ENCODE results near the gene SUN2.

Gene SUN2

DNA sequence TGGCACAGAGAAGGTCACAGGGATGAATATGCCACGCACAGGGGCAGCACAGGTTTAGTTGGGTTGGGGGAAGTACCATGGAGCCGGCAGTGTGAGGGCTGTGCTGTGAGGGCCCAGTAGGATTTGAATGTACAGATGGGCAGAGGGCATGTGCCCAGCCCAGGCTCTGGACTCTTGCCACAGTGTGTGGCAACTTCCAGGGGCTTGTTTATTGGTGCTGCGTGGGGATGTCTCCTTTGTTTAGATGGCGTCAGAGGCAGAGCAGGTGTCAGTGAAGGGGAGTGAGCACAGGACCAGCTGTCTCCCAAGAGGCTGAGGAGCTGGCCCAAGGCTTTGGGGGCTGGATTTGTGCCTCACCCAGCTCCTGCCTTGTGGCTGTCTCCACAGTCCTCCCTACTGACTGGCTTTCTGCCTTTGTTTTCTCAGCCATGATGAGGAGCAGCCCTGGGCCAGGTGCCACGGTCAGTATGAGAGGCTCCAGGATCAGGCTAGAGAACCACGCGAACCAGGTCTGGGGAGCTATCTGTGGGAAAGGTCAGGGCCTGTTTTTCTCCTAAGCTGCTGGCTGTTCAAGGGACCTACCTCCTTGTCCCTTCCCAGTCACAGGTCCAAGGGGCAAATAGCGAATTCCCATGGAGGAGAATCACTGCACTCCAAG lies 21.9 kb downstream of the SUN2 start:
- no peak for DNase-seq

DNA sequence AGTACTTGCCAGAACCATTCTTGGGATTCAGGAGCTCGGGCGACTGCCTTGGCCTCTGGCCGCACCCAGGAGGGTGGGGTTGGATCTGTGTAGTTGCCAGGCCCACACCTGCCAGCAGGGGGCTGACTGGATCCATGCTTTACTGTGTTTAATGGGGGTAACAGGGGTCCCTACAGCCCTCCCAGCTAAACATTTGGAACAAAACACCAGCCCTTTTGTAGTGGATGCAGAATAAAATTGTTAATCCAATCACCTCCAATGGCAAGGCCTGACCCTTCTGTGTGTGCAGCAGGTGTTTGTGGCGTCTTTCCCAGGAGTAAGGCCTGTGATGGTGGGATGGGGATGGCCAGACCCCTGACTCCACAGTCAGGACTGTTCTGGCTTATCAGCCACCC lies 22.5 kb downstream of the SUN2 start:
- DNase-seq = no peak

- DNase-seq = no peak
These were observed 23.5 kb downstream of the SUN2 start for GRCh38 chr22:38732251-38732815.

- no peak for DNase-seq
These were observed 24.1 kb downstream of the SUN2 start for GRCh38 chr22:38731703-38732161.

DNA sequence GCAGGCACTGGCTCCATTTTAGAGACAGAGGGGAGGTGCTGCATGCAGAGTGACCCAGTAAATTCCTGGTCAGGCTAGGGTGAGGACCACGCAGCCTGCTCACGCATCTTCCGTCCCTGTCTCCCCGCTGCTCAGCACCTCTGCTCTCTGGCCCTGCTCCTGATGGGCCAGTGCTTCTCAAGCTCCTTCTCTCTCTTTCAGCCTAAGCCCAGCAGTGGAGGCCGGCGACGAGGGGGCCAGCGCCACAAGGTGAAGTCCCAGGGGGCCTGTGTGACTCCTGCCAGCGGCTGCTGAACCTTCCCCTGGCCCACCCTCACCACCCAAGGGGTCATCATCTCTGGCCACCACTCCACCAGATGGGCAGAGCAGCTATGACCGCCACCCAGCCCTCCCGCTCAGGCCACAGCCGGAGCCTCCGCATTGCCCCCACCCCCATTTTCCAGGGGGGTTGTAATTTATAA lies 25.4 kb downstream of the SUN2 start:
- DNase-seq = no peak

GRCh38 chr22:38729946-38730345 lies 25.9 kb downstream of the SUN2 start:
- DNase-seq = no peak

DNA sequence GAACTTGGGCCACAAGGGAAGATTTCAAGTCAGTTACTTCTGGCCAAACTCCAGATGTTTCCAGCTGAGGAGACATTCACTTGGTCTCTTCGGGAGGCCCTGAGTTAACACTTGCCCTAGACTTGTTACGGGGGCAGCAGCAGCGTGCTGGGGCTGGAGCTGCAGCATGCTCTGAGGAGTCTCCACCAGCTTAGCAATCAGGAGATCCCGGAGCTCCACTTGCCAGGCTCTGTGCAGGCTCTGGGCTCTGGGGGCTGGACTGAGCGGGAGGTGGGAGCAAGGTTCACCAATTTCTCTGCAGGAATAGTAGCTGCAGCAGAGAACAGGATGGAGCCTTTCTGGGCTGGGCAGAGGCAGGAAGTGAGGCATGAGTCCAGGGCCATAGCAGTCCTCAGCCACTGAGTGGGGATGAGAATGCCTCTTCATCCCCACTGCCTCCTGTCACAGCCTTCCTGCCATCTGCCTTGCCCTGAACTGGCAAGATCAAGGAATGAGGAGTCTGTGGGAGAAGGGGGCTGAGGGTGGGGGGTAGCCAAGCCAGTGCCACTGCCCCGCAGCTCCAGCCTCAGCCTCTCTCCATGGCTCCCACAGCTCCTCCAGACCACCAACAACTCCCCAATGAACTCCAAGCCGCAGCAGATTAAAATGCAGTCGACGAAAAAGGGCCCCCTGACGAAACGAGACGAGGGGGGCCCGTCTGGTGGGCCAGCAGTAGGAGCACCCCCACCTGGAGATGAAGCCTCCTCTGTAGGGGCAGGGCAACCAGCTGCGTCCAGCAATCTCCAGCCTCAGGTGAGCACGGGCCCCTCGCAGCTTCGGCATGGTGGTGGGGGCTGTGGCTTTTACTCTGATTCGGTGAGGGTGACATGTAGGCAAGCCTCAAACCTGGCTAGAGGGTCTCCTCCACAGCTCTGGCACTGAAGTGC lies 26.7 kb downstream of the SUN2 start:
- DNase-seq = no peak

DNA sequence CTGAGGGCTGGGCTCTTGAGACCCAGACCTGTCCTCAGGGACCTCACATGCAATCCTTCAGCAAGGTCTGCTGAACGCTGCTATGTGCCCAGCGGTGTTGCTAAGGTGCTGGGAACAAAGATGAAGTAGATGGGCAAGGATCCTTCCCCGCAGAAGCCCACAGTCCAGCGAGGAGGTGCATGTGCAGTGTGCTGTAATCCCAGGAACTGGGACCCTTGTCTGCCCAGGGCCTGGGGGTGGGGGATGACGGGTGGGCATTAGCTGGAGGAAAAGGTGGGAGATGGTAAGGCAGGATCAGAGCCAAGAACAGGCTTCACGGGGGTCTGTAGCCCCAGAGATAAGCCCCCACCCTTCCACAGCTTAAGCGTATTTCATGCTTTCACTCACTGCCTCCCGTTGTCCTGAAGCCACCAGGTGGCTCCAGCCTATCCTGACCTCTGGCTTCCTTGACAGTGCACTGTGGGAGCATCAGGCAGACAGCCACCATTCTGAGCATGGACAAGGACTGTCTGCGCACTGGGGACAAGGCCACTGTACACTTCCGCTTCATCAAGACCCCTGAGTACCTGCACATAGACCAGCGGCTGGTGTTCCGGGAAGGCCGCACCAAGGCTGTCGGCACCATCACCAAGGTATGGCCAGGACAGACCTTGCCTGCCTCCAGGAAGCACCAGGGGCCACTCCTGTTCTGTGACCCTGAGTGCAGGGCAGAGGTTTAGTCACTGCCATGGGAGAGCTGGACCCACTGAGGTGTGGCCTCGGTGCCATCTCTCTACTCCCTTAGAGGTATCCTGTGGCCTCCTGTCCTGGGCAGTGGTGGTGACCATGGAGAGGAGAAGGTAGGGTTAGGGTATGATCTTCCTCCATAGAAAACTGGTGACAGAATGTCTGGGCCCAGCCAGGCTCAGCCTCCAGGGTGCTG lies 28.0 kb downstream of the SUN2 start:
- DNase-seq = no peak

GRCh38 chr22:38727123-38727522 lies 28.7 kb downstream of the SUN2 start:
- no peak for DNase-seq

GRCh38 chr22:38725900-38726655 lies 29.7 kb downstream of the SUN2 start:
- DNase-seq = no peak

GRCh38 chr22:38724926-38725571 lies 30.7 kb downstream of the SUN2 start:
- DNase-seq = no peak

GRCh38 chr22:38724176-38724575 lies 31.6 kb downstream of the SUN2 start:
- no peak for DNase-seq

GRCh38 chr22:38721551-38721950 lies 34.2 kb downstream of the SUN2 start:
- DNase-seq = no peak

GRCh38 chr22:38720350-38720749 lies 35.4 kb downstream of the SUN2 start:
- no peak for DNase-seq

DNA sequence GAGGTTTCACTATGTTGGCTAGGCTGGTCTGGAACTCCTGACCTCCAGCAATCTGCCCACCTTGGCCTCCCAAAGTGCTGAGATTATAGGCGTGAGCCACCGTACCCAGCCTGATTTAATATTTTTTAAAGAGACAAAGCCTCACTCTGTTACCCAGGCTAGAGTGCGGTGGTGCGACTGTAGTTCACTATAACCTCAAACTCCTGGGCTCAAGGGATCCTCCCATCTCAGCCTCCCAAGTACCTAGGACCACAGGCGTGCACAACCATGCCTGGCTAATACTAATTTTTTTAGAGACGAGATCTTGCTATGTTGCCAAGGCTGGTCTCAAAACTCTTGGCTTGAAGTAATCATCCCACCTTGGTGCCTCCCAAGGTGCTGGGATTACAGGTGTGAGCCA lies 36.6 kb downstream of the SUN2 start:
- DNase-seq = no peak

DNA sequence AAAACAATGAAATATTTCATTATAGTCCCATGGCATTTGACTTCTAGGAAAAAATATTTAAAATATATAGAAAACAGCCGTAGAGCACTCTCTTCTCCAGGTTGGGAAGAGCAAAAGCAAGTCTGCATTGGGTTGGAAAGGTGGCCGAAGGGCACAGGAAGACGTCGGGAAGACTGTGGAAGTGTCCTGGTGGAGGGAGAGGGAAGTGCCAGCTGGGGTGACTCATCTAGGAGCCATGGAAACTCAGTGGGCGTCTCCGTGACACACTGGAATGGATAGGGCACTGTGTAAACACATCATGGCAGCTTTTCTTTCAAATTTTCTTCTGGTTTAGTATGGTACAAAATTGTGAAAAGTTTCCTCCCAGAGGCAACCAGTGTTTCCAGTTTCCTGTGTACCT lies 37.4 kb downstream of the SUN2 start:
- no peak for DNase-seq

DNA sequence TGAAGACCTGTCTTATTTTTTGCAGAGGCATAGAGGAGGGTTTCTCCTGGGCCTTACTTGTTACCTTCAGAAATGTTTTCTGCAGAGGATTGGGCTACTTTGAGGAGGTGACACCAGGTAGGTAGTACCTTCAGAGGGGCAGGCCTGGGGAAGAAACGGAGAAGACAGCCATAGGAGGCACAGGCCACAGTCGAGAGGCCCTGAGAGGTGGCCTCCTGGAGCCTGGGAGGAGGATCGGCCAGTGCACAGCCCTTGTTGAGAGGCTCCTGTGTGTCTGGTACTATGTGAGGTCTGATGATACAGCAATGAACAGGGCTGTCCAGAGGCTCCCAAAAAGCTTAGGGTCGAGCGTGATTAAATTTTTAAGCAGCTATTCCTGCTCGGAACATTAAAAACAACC lies 38.6 kb downstream of the SUN2 start:
- no peak for DNase-seq

DNA sequence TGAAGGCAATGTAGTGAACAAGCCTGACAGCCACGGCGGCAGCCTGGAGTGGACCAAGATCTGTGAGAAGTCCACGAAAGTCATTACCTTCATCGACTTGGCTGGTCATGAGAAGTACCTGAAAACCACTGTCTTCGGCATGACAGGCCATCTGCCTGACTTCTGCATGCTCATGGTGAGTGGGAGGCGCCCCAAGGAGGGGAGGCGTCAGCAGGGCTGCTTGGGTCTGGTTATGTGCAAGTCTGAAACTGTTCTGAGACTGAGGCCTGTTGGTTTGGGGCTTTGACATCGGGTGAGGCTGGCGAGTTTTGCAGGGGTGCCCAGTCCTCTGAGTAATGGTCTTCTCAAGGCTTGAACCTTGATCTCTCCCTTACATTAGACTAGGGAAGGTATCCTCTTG lies 39.0 kb downstream of the SUN2 start:
- no peak for DNase-seq

GRCh38 chr22:38716271-38716670 lies 39.5 kb downstream of the SUN2 start:
- DNase-seq = no peak

DNA sequence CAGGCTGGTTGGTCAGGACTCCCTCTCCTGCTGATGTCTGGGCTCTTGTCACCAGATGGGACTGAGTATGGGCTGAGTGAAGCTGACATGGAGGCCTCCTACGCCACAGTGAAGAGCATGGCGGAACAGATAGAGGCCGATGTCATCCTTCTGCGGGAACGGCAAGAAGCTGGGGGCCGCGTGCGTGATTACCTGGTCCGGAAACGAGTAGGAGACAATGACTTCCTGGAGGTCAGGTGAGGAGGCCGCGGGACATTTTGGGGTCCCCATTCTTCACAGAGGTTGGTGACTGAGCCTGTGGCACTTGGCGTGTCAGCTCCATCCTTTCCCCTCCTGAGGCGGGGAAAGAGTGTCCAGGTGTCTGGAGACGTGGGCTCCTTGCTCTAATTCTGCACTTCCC lies 39.9 kb downstream of the SUN2 start:
- no peak for DNase-seq

DNA sequence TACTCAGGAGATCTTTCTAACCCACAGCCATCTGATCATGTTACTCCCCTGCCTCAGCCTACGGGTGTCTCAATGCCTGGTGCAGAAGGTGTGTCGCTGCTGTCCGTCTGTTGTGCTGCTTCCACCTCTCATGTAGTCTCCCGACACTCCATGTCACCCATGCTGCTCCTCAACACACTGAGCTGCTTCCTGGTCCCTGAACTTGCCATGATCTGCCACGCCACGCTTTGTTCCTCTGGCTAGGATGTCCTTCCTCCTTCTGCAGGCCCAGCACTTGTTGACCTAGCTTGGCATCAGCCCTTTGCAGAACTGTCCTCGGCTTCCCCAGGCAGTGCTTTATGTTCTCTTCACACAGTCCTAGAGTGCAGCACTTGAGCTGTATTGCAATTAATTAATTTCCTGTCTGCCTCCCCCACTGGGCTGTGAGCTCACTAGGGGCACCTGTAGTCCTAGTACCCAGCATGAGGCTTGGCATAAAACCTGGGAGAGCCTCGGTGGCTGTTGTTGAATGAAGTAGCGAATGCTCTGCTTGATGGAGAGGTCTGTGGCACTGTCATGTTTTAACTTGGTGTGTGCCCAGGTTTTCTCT lies 40.5 kb downstream of the SUN2 start:
- DNase-seq = no peak

All from right forelimb (tissue), 1 donor.